Measurements from ENCODE around the gene GRB10.

Gene GRB10

DNA sequence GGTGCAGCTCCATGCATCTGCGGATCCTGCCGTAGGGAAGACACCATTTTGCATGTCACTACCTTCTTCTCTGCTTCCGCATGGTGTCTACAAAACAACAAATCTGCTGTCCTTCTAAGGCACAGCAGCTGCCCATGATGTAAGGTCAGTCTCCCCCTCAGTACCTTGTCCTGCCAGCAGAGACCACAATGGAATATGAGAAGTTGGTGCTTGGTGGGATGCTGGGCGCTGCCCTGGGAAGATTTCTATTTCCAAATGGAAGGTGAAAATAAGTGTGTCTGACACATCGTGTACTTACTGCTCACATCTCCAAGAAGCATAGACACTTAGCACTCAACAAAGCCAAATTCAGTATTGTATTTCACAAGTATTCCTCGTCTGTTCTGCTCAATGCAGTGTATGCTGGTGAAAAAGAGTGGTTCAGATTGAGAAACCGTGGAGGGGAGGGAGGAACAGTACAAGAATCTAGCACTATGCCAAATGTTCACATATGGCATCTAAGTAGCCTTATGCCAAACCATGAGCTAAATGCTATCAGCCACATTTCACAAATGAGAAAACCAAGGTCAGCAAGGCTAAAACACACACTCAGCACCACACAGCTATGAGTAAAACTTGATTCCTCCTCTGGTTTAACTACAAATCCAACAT lies 95.0 kb downstream of the GRB10 start:
- DNase-seq: no peak

- DNase-seq: no peak
Observed at GRCh38 chr7:50687096-50687495, 95.6 kb downstream of the GRB10 start.

- no peak for DNase-seq
Observed at GRCh38 chr7:50685135-50686065, 97.3 kb downstream of the GRB10 start.

DNA sequence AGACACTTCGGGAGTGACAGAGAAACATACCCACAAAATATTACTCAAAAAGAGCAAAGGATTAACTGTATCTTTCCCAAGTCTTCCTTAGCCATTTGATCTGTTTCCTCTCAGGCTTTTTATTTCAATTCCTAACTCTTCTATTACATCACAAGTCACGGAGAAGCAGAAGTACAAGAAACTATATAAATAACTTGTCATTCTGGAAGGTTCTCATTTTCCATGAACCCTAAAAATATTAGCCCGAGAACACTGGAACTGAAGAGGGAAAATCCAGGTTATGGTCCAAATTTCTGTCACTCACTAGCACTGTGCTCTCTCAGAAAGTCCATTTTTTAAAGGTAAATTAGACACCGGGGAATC lies 98.0 kb downstream of the GRB10 start:
- no peak for DNase-seq

- DNase-seq: no peak
Observed at GRCh38 chr7:50684011-50684712, 98.5 kb downstream of the GRB10 start.

DNA sequence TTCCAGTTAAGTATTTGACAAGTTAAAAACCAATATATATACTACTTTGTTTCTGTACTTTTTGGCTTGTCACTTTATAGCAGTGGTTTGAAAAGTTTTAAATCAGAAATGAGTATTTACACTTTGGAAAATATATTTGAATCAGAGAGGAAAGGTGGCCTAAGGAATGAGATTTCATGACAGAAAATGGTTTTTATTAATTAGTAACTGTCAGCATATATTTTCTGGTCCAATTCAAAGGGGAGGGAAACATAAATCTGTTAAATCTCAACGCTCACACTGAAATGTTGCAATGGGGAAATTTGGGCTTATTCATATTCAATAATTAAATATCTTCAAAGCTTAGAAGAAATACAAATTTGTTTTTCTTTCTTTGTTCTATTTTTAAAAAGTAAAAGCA lies 100.1 kb downstream of the GRB10 start:
- no peak for DNase-seq

- no peak for DNase-seq
Observed at GRCh38 chr7:50682079-50682478, 100.6 kb downstream of the GRB10 start.

DNA sequence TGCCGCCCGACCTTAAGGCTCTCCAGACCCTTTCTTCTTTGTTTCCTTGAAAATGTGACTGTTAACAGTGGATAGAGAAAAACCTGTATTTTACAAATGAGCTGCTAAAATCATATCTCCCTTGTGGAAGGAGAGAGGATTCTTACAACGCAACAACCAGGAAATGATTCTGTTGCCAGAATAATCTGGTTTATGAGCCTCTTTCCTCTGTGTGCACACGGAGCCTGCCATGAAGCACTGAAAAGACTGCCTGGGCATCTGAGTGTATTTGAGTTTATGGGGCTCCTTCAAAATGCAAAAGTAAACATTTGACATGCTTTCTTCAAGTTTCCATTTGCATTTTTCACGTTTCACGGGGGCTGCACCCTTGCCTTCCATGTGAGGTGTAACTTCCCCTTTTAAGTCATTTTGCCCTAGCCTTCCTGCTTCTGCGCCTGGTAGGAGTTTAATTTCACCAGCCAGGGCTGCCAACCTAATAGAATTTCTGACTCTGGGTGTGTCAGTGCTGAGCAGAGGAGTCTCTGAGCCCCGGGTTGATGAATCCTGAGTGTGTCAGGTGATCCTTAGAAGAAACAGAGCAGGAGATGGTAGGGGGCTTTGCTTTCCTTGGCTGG lies 101.2 kb downstream of the GRB10 start:
- no peak for DNase-seq

GRCh38 chr7:50679218-50680007 lies 103.3 kb downstream of the GRB10 start:
- DNase-seq: peak; percentile 44

- DNase-seq: no peak
Observed at GRCh38 chr7:50678586-50678985, 104.1 kb downstream of the GRB10 start.

- no peak for DNase-seq
Observed at GRCh38 chr7:50677638-50677996, 105.1 kb downstream of the GRB10 start.

DNA sequence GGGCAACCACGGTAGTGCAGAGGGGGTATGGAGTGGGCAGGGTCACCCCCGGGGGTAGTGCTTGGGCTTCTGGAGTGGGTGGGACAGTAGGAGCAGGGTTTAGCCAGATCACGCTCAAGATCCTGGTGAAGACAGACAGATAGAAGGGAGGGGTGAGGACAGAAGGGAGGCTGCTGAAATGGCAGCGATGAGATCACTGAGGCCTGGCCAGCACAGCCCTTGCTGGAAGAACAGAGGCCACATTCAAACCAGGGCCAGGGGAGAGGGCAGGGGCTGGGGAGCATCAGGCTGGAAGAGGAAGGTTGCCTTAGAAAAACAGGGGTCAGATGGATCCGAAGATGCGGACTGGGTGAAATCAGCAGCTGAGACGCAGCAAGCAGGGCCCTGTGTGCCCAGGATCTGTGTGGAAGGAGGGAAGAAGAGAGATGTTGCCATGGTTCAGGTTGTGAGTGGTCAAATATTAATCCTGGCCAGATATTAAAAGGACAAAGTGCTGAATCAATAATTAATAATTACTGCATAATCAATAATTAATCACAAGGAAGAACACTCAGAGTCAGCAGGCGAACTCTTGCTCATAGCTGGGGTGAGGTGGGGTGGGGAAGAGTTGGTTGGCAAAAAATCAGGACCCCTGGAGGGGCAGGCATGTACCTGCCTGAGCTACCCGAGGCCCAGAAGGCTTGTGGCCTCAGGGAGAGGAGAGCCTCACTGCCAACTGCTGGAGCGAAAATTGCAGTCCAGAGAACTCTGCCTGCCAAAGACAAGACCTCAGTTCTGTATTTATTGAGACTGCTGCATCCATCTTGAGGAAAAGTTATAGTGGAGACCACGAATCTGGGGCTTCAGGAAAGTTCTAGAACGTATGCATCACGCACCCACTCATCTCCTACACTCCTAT lies 105.7 kb downstream of the GRB10 start:
- no peak for DNase-seq

- no peak for DNase-seq
Observed at GRCh38 chr7:50676079-50676478, 106.6 kb downstream of the GRB10 start.

- no peak for DNase-seq
Observed at GRCh38 chr7:50674896-50675835, 107.5 kb downstream of the GRB10 start.

DNA sequence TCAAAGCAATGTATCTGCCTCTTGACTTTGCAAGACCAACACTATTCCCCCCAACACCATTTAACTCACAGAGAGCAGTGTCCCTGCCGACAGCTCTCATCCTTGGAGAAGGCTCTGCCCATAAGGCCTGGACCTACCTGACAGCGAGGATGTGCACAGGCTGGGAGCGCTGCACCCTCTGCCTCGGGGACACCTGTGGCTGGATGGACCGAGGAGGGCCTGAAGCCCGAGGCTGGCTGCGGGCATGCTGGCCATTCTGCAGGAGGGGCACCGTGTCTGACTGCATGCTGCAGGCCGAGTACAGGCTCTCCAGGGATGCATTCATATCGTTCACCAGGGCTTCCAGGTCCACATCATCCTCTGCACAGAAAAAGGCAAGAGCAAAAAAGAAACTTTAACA lies 108.4 kb downstream of the GRB10 start:
- no peak for DNase-seq

- no peak for DNase-seq
Observed at GRCh38 chr7:50673096-50673495, 109.6 kb downstream of the GRB10 start.

- DNase-seq: no peak
Observed at GRCh38 chr7:50672045-50672444, 110.7 kb downstream of the GRB10 start.

DNA sequence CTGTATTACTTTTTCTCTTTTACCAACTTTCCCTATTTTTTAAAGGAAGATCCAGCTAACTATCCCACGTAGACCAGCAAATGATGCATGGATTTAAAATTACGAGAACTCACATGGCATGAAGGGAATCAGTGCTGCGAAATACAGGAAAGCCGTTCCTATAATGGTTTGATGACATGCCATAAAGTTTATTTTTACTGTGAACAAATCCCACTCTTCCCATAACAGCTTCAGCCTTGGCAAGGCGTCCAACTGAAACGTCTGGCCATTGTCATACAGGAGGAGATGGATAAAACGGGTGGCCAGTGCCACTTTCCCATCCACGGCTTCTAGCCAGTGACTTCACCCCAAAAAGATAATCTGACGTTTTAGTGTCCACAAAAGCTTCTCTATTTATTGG lies 111.3 kb downstream of the GRB10 start:
- DNase-seq: no peak

GRCh38 chr7:50669890-50670289 lies 112.8 kb downstream of the GRB10 start:
- DNase-seq: no peak

GRCh38 chr7:50667789-50668226 lies 114.9 kb downstream of the GRB10 start:
- DNase-seq: no peak
